CD14-positive monocyte (primary cell): ENCODE data around the gene SKIC2. TPM values are rescaled to one million over a fixed set of nuclear protein-coding genes. Genes with fewer than 3 reads are reported as not detected.

ENCODE experiments used
- DNase-seq, 3 donors: peaks; one replicate each; pipeline ENCODE4 v3.0.0-alpha.2; 2011 to 2022
- H2AFZ ChIP-seq: 2 replicates; pipeline ENCODE4 v1.6.0; 2012; ENCODE audit warnings: mild to moderate bottlenecking, low read depth, low read length, inconsistent platforms; ENCODE audit not compliant: insufficient read depth, poor library complexity, severe bottlenecking
- H3K27ac ChIP-seq, 2 donors: 1 replicate in 1 of 2; 2 replicates in 1 of 2; pipeline ENCODE4 v1.5.1; 2012 to 2013; ENCODE audit warnings: low read length in 2 of 2, control low read depth in 1 of 2, inconsistent platforms in 1 of 2, low read depth in 1 of 2, mild to moderate bottlenecking in 1 of 2
- H3K27me3 ChIP-seq, 2 donors: one replicate each; pipeline versions ENCODE4 v1.6.0 to v1.6.1; 2011 to 2013; ENCODE audit warnings: low read length in 2 of 2; ENCODE audit not compliant: control insufficient read depth in 2 of 2, insufficient read depth in 2 of 2
- H3K36me3 ChIP-seq, 2 donors: replicated peaks in 1 of 2; 1 replicate in 1 of 2; 2 replicates in 1 of 2; pipeline versions ENCODE4 v1.5.1 to v1.6.1; 2012 to 2013; ENCODE audit warnings: low read length in 2 of 2, control low read depth in 1 of 2, inconsistent platforms in 1 of 2, mild to moderate bottlenecking in 1 of 2; ENCODE audit not compliant: insufficient read depth in 2 of 2, control insufficient read depth in 1 of 2
- H3K4me1 ChIP-seq, 2 donors: 1 replicate in 1 of 2; 2 replicates in 1 of 2; pipeline versions ENCODE4 v1.5.1 to v1.6.1; 2012 to 2013; ENCODE audit warnings: low read length in 2 of 2, control low read depth in 1 of 2, inconsistent platforms in 1 of 2, mild to moderate bottlenecking in 1 of 2, moderate library complexity in 1 of 2; ENCODE audit not compliant: insufficient read depth in 2 of 2, control insufficient read depth in 1 of 2
- H3K4me2 ChIP-seq: replicated peaks from 2 replicates; pipeline ENCODE3; 2012; ENCODE audit warnings: low read length, moderate library complexity, mild to moderate bottlenecking; ENCODE audit not compliant: poor library complexity, severe bottlenecking; ENCODE audit errors: extremely low read depth
- H3K4me3 ChIP-seq, 3 experiments: fragments of 200-600 bp in 1 of 3; sonication (generic) in 1 of 3; replicated peaks in 1 of 3; 1 replicate in 2 of 3; 2 replicates in 1 of 3; pipeline ENCODE4 v1.5.1; 2011 to 2013; ENCODE audit warnings: low read length in 3 of 3, mild to moderate bottlenecking in 3 of 3, control low read depth in 2 of 3, low read depth in 2 of 3, inconsistent platforms in 1 of 3, moderate library complexity in 1 of 3
- H3K79me2 ChIP-seq: 2 replicates; pipeline ENCODE4 v1.6.0; 2012; ENCODE audit warnings: mild to moderate bottlenecking, control low read depth, inconsistent platforms, low read length, moderate library complexity; ENCODE audit not compliant: insufficient read depth
- H3K9ac ChIP-seq: 2 replicates; pipeline ENCODE4 v1.6.0; 2017; ENCODE audit warnings: low read length, mild to moderate bottlenecking; ENCODE audit not compliant: insufficient read depth, poor library complexity, severe bottlenecking
- H3K9me3 ChIP-seq, 2 donors: replicated peaks in 1 of 2; 1 replicate in 1 of 2; 2 replicates in 1 of 2; pipeline versions ENCODE4 v1.5.1 to v1.6.1; 2012 to 2013; ENCODE audit warnings: low read length in 2 of 2, control low read depth in 1 of 2; ENCODE audit not compliant: control insufficient read depth in 1 of 2, insufficient read depth in 1 of 2
- H4K20me1 ChIP-seq: 2 replicates; pipeline ENCODE4 v1.6.0; 2012; ENCODE audit warnings: mild to moderate bottlenecking, low read length, control low read depth, moderate library complexity; ENCODE audit not compliant: insufficient read depth
- H3K27ac Mint-ChIP-seq, 7 donors: one replicate each; pipeline ENCODE4 v1.8.0; 2020; ENCODE audit warnings: mild to moderate bottlenecking in 7 of 7, mixed read lengths in 7 of 7, moderate library complexity in 6 of 7, inconsistent platforms in 2 of 7
- H3K27me3 Mint-ChIP-seq, 3 donors: one replicate each; pipeline ENCODE4 v1.8.0; 2021 to 2022; ENCODE audit warnings: low read depth in 3 of 3, mild to moderate bottlenecking in 3 of 3, mixed read lengths in 3 of 3, moderate library complexity in 3 of 3, inconsistent platforms in 1 of 3
- H3K36me3 Mint-ChIP-seq, 2 donors: one replicate each; pipeline ENCODE4 v1.8.0; 2020; ENCODE audit warnings: mixed read lengths in 2 of 2, inconsistent platforms in 1 of 2, mild to moderate bottlenecking in 1 of 2
- H3K4me1 Mint-ChIP-seq: one replicate; pipeline ENCODE4 v1.8.0; 2020; ENCODE audit warnings: mild to moderate bottlenecking, mixed read lengths
- H3K4me3 Mint-ChIP-seq, 2 donors: one replicate each; pipeline ENCODE4 v1.8.0; 2020; ENCODE audit warnings: mild to moderate bottlenecking in 2 of 2, mixed read lengths in 2 of 2, moderate library complexity in 1 of 2
- H3K9me3 Mint-ChIP-seq, 7 donors: one replicate each; pipeline ENCODE4 v1.8.0; 2020 to 2022; ENCODE audit warnings: mixed read lengths in 7 of 7, mild to moderate bottlenecking in 6 of 7, moderate library complexity in 6 of 7, inconsistent platforms in 2 of 7
- CTCF ChIP-seq: fragments of 200-600 bp; IDR thresholded peaks from one replicate; pipeline ENCODE4 v1.8.0; 2022; ENCODE audit warnings: antibody characterized with exemption, mild to moderate bottlenecking
- WGBS: methylation state at CpG from one replicate; pipeline ENCODE4 v1.1.5; 2013; ENCODE audit warnings: missing lambda C conversion rate; ENCODE audit not compliant: insufficient coverage; 5-methylcytosine and 5-hydroxymethylcytosine counted together
- intact Hi-C, 2 donors: fragments of 100-400 bp; cut with micrococcal nuclease; formaldehyde crosslinking; loops; one replicate each; pipeline versions ENCODE4 v1.15.0 to v1.15.1; 2023
- polyA plus RNA-seq, 3 donors: library from polyadenylated mRNA; depleted of rRNA in 1 of 3; unstranded in 2 of 3; stranded (reverse) in 1 of 3; fragments of 300-500 nt in 2 of 3; fragments of >200 nt in 1 of 3; fragmentation: Illumina TruSeq in 2 of 3; gene quantifications; 1 replicate in 2 of 3; 2 replicates in 1 of 3; pipeline ENCODE4 v1.2.3, GENCODE V29; 2012 to 2021

SKIC2 gene
- polyA plus RNA-seq, 3 donors, result 13.2 to 72.1 (median 13.2) TPM

DNA sequence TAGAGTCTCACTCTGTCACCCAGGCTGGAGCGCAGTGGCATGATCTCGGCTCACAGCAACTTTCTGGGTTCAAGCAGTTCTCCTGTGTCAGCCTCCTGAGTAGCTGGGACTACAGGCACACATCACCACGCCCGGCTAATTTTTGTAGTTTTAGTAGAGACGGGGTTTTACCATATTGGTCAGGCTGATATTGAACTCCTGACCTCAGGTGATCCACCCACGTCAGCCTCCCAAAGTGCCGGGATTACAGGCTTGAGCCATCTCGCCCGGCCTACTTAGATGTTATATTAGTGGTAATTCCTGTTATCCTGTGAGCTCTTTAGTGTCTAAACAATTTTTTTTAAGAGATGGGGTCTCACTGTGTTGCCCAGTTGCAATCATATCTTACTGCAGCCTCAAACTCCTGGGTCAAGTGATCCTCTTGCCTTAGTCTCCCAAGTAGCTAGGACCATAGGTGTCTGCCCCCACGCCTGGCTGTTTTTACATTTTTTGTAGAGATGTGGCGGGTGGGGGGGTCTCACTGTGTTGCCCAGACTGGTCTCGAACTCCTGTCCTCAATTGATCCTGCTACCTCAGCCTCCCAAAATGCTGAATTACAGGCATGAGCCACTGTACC, 18.9 kb downstream of the SKIC2 start:
- 98% methylated on average over 6 of the region's 12 CpGs for WGBS
- H3K27ac Mint-ChIP-seq, result peak overlapping the region in 1 of 7 donors; percentile 12
- no peak for DNase-seq
- TF ChIP-seq CTCF, result no peak
- Histone ChIP-seq H3K9ac (no peak overlapping the region), H3K27me3 (no peaks in the 10 kb centered on the region), H4K20me1 (no peaks in the 10 kb centered on the region), H3K4me1 (peaks cover 5 to 7% of the 10 kb centered on the region in 2 donors), H3K79me2 (peaks cover 7% of the 10 kb centered on the region), H3K4me2 (no peak overlapping the region), H2AFZ (no peak overlapping the region), H3K9me3 (no peaks in the 10 kb centered on the region), H3K27ac (no peak overlapping the region), H3K4me3 (no peak overlapping the region), H3K36me3 (peaks cover 11 to 19% of the 10 kb centered on the region in 2 donors)
- H3K36me3 Mint-ChIP-seq, result peaks cover 17 to 42% of the 10 kb centered on the region in 2 donors
- H3K9me3 Mint-ChIP-seq, result peaks cover 0 to 7% (median 0%) of the 10 kb centered on the region in 7 donors
- peaks cover 9% of the 10 kb centered on the region for H3K4me1 Mint-ChIP-seq
- intact Hi-C loops, result no loop called here
- no peaks in the 10 kb centered on the region for H3K27me3 Mint-ChIP-seq
- no peak overlapping the region for H3K4me3 Mint-ChIP-seq

- no peak for TF ChIP-seq CTCF
- H3K9ac ChIP-seq, result no peak overlapping the region
- no peaks in the 10 kb centered on the region for H3K27me3 ChIP-seq
- no CpG with 5 or more reads among the region's 5 CpGs for WGBS
- peaks cover 0 to 7% (median 0%) of the 10 kb centered on the region in 7 donors for H3K9me3 Mint-ChIP-seq
- no peak for DNase-seq
- peaks cover 17 to 39% of the 10 kb centered on the region in 2 donors for H3K36me3 Mint-ChIP-seq
- intact Hi-C loops, result no loop called here
- peaks cover 2% of the 10 kb centered on the region for H3K4me1 Mint-ChIP-seq
- H3K27ac Mint-ChIP-seq, result peak overlapping the region in 2 of 7 donors; percentile 60 to 63
- H3K36me3 ChIP-seq, result peaks cover 11 to 19% of the 10 kb centered on the region in 2 donors
- H3K4me2 ChIP-seq, result no peak overlapping the region
- H3K9me3 ChIP-seq, result no peaks in the 10 kb centered on the region
- no peaks in the 10 kb centered on the region for H4K20me1 ChIP-seq
- no peak overlapping the region for H3K4me3 Mint-ChIP-seq
- H3K4me3 ChIP-seq, result no peak overlapping the region
- no peaks in the 10 kb centered on the region for H3K4me1 ChIP-seq
- H2AFZ ChIP-seq, result no peak overlapping the region
- H3K27me3 Mint-ChIP-seq, result no peaks in the 10 kb centered on the region
- peak overlapping the region in 1 of 2 donors; percentile 31 for H3K27ac ChIP-seq
- H3K79me2 ChIP-seq, result no peaks in the 10 kb centered on the region
Observed at GRCh38 chr6:31978831-31979230, 19.9 kb downstream of the SKIC2 start.
